RWPE1 (cell line): ENCODE measurements around the gene REPIN1.

Experiments
- CTCF ChIA-PET: fragments of 350-600 bp; sonication (Branson Sonifier 250); formaldehyde crosslinking; extraction: SDS; loops from one replicate; lab custom pipeline; 2021; lab: Yijun Ruan, JAX
- POLR2A ChIA-PET: fragments of 400-600 bp; formaldehyde crosslinking; extraction: SDS; loops from one replicate; lab custom pipeline; 2020; ENCODE audit warnings: antibody characterized with exemption; ENCODE audit not compliant: low non-redundant PET; lab: Yijun Ruan, JAX
- DNase-seq: peaks from one replicate; pipeline ENCODE4 v3.0.0; 2012; ENCODE audit warnings: low spot score
- H3K27ac ChIP-seq: fragments of 450-650 bp; 2 replicates; pipeline ENCODE4 v1.5.1; 2017
- CTCF ChIP-seq: fragments of 450-650 bp; conservative IDR thresholded peaks from 2 replicates; pipeline ENCODE4 v1.5.1; 2017; ENCODE audit warnings: low read depth, mild to moderate bottlenecking

Gene REPIN1

GRCh38 chr7:150396851-150397260 is 28.2 kb downstream of the REPIN1 start:
- ChIA-PET CTCF (interaction anchor here (0.6 kb wide), 1 partner anchor 763 kb away, joined by 3 read pairs; no protein-coding TSS in a partner anchor), POLR2A (interaction anchor here (0.6 kb wide), 1 partner anchor 9 kb away, joined by 3 read pairs; no protein-coding TSS in a partner anchor)
- no peak for TF ChIP-seq CTCF
- DNase-seq = no peak
- no peak overlapping the region for H3K27ac ChIP-seq

DNA sequence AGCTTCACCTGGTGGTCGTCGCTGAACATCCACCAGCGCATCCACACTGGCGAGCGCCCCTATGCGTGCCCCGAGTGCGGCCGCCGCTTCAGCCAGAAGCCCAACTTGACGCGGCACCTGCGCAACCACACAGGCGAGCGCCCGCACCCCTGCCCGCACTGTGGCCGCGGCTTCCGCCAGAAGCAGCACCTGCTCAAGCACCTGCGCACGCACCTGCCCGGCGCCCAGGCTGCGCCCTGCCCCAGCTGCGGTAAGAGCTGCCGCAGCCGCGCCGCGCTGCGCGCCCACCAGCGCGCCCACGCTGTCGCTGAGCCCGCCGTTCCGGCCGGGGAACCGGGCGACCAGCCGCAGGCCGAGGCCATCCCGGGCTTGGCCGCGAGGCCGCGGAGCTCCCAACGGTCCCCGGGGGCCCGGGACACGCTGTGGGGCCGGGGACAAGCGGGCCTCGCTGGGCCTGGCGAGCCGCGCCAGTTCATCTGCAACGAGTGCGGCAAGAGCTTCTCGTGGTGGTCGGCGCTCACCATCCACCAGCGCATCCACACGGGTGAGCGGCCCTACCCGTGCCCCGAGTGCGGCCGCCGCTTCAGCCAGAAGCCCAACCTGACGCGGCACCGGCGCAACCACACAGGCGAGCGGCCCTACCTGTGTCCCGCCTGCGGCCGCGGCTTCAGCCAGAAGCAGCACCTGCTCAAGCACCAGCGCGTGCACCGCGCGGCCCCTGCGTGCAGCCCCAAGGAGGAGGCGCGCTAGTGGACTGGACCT is 28.9 kb downstream of the REPIN1 start:
- ChIA-PET CTCF (no interaction called here), POLR2A (interaction anchor here (0.6 kb wide), 1 partner anchor 10 kb away, joined by 3 read pairs; no protein-coding TSS in a partner anchor)
- TF ChIP-seq CTCF = no peak
- no peak overlapping the region for H3K27ac ChIP-seq
- no peak for DNase-seq

GRCh38 chr7:150398108-150398964 is 29.7 kb downstream of the REPIN1 start:
- ChIA-PET POLR2A (no interaction called here), CTCF (no interaction called here)
- H3K27ac ChIP-seq = peak overlapping the region; percentile 66
- no peak for DNase-seq
- no peak for TF ChIP-seq CTCF

DNA sequence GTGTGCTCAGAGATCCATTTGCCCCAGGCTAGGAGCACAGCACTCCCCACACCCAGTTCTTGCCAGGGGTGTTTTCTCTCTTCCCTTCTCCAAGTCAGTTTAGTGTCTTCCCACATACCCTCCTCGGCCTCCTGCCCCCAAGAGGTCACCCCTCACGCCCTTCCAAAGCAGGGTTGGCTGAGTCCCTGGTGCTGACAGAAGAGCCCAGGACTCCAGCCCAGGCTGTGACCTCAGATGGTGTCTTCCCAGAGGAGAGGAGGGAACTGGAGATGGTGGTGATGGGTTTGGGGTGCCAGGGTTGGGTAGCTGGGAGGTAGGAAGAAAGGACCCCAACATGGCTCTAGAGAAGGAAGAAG is 30.3 kb downstream of the REPIN1 start:
- POLR2A ChIA-PET = no interaction called here
- CTCF ChIA-PET = no interaction called here
- no peak for DNase-seq
- no peak for TF ChIP-seq CTCF
- H3K27ac ChIP-seq = peak overlapping the region; percentile 66

DNA sequence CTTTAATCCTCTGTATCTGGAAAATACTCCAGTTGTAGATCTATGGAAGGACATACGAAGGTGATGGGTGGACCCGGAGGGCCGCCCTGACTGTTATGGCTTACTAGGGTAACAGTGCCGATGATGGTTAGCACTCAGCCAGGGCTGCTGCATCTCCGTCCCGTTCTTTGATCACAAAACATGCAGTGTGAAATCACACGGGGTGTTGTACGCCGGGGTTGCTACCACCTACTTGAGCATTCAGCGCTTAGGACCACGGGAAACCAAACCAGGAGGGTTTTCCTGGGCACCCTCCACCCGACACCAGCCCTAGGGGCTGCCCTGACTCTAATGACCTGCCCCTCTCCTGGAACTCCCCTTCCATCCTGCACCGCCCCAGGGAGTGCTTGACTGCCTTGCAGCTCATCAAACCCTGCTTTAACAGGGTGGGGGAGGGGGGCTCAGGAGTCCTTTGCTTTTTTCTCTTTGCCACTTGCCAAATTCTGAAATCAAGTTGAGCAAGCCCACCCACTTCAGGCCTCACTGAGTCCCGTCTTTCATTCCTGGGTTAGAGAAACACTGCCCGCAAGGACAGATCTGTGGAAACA is 30.9 kb downstream of the REPIN1 start:
- POLR2A ChIA-PET = no interaction called here
- peak overlapping the region; percentile 66 for H3K27ac ChIP-seq
- no peak for DNase-seq
- CTCF ChIA-PET = no interaction called here
- no peak for TF ChIP-seq CTCF
